HepG2 (cell line): Measurements from ENCODE around the gene NRIP2. TPM values are rescaled to one million over a fixed set of nuclear protein-coding genes. Genes with fewer than 3 reads are reported as not detected.

ENCODE experiments used
- ASH2L ChIP-seq: fragments of 300-600, 200-600 bp; sonication (generic); IDR thresholded peaks from 2 replicates; pipeline ENCODE4 v1.7.0; 2017; ENCODE audit warnings: low read depth, mild to moderate bottlenecking, moderate library complexity, mixed read lengths, low read length; ENCODE audit not compliant: insufficient read length
- BRCA1 ChIP-seq: sonication (generic); formaldehyde crosslinking; IDR thresholded peaks from 2 replicates; pipeline ENCODE4 v1.4.0; 2020; ENCODE audit warnings: missing genetic modification reagents
- EED ChIP-seq: sonication (generic); formaldehyde crosslinking; IDR thresholded peaks from 2 replicates; pipeline ENCODE4 v1.5.0; 2020; ENCODE audit warnings: mild to moderate bottlenecking, missing genetic modification reagents
- HDAC6 ChIP-seq: fragments of 200-600 bp; sonication (generic); IDR thresholded peaks from 2 replicates; pipeline ENCODE4 v1.7.0; 2017; ENCODE audit warnings: mild to moderate bottlenecking, antibody characterized with exemption, low read length, low read depth
- HES4 ChIP-seq: sonication (generic); formaldehyde crosslinking; IDR thresholded peaks from 2 replicates; pipeline ENCODE4 v1.9.0; 2021; ENCODE audit warnings: mild to moderate bottlenecking, missing genetic modification reagents, borderline replicate concordance
- HOMEZ ChIP-seq: IDR thresholded peaks from 2 replicates; pipeline ENCODE4 v1.6.1; 2016; ENCODE audit warnings: low read depth
- IKZF1 ChIP-seq: fragments of 450-650 bp; IDR thresholded peaks from 2 replicates; pipeline ENCODE4 v1.7.1; 2016
- KDM4B ChIP-seq: sonication (generic); formaldehyde crosslinking; IDR thresholded peaks from 2 replicates; pipeline ENCODE4 v1.4.0; 2020; ENCODE audit warnings: missing genetic modification reagents
- MAZ ChIP-seq, 2 experiments: sonication (generic) in 1 of 2; formaldehyde crosslinking in 1 of 2; IDR thresholded peaks; 2 replicates each; pipeline versions ENCODE4 v1.5.0 to v1.6.1; 2012 to 2020; ENCODE audit warnings: low read depth in 2 of 2, mild to moderate bottlenecking in 2 of 2, borderline replicate concordance in 1 of 2, improper control_type of control experiment in 1 of 2, low read length in 1 of 2, missing genetic modification reagents in 1 of 2, moderate library complexity in 1 of 2
- NRL ChIP-seq: sonication (generic); formaldehyde crosslinking; IDR thresholded peaks from 2 replicates; pipeline ENCODE4 v1.5.0; 2020; ENCODE audit warnings: missing genetic modification reagents, mild to moderate bottlenecking, moderate library complexity, borderline replicate concordance
- PITX1 ChIP-seq: sonication (generic); formaldehyde crosslinking; IDR thresholded peaks from 2 replicates; pipeline ENCODE4 v1.5.1; 2020; ENCODE audit warnings: mild to moderate bottlenecking, missing genetic modification reagents
- PRDM10 ChIP-seq: sonication (generic); formaldehyde crosslinking; IDR thresholded peaks from 2 replicates; pipeline ENCODE4 v1.4.0; 2020; ENCODE audit warnings: low read depth, missing genetic modification reagents
- RFXANK ChIP-seq: IDR thresholded peaks from 2 replicates; pipeline ENCODE4 v1.6.1; 2016
- SMAD9 ChIP-seq: sonication (generic); formaldehyde crosslinking; IDR thresholded peaks from 2 replicates; pipeline ENCODE4 v1.5.1; 2020; ENCODE audit warnings: mild to moderate bottlenecking, missing genetic modification reagents
- SMARCE1 ChIP-seq: fragments of 450-650 bp; IDR thresholded peaks from 2 replicates; pipeline ENCODE4 v1.6.1; 2017; ENCODE audit warnings: borderline replicate concordance
- ZFP1 ChIP-seq: IDR thresholded peaks from 2 replicates; pipeline ENCODE4 v1.6.1; 2016
- ZKSCAN1 ChIP-seq: fragments of 150-350 bp; IDR thresholded peaks from 2 replicates; pipeline ENCODE4 v1.6.1; 2014; ENCODE audit warnings: low read length
- ZNF143 ChIP-seq: sonication (generic); formaldehyde crosslinking; IDR thresholded peaks from 2 replicates; pipeline ENCODE4 v1.4.0; 2020; ENCODE audit warnings: missing genetic modification reagents
- ZNF296 ChIP-seq: sonication (generic); formaldehyde crosslinking; conservative IDR thresholded peaks from 2 replicates; pipeline ENCODE4 v1.5.0; 2020; ENCODE audit warnings: mild to moderate bottlenecking, missing genetic modification reagents
- ZNF503 ChIP-seq: sonication (generic); formaldehyde crosslinking; IDR thresholded peaks from 2 replicates; pipeline ENCODE4 v1.4.0; 2020; ENCODE audit warnings: missing genetic modification reagents
- ZNF577 ChIP-seq: sonication (generic); formaldehyde crosslinking; IDR thresholded peaks from 2 replicates; pipeline ENCODE4 v1.4.0; 2020; ENCODE audit warnings: mild to moderate bottlenecking, low read depth, missing genetic modification reagents, borderline replicate concordance
- ZNF768 ChIP-seq: sonication (generic); formaldehyde crosslinking; IDR thresholded peaks from 2 replicates; pipeline ENCODE4 v1.4.0; 2020; ENCODE audit warnings: missing genetic modification reagents
- ZNF83 ChIP-seq: sonication (generic); formaldehyde crosslinking; IDR thresholded peaks from 2 replicates; pipeline ENCODE4 v1.4.0; 2020; ENCODE audit warnings: missing genetic modification reagents, mild to moderate bottlenecking, borderline replicate concordance
- polyA plus RNA-seq, 8 experiments: library from polyadenylated mRNA; depleted of rRNA in 3 of 8; stranded (reverse) in 7 of 8; unstranded in 1 of 8; fragments of >200 nt; fragmentation: Illumina TruSeq in 4 of 8; extraction: Trizol in 4 of 8; gene quantifications; 2 replicates each; pipeline versions ENCODE4 v1.2.1 to v1.2.3, GENCODE V29; 2011 to 2016; ENCODE audit warnings: low read depth in 4 of 8, missing spikeins in 1 of 8, mixed read lengths in 1 of 8; ENCODE audit not compliant: insufficient read depth in 1 of 8
- total RNA-seq, 5 experiments: library from RNA; depleted of rRNA; stranded (reverse); fragments of >200 nt; fragmentation: Illumina TruSeq; extraction: Trizol; gene quantifications; 2 replicates each; pipeline ENCODE4 v1.2.3, GENCODE V29; 2016; ENCODE audit warnings: low read depth in 1 of 5

NRIP2 gene
- total and polyA plus RNA-seq, 2 of the 13 experiments (the other 11 are each of a cell fraction or from before 2014, with no cell fraction given) = not detected

GRCh38 chr12:2812290-2813213 lies 22.3 kb downstream of the NRIP2 start, which contains the start of gene ITFG2 (continued):
- TF ChIP-seq ZNF296 (CRISPR knock-in tag) = 0 out of 2 replicates have a peak, but pooled peaks have one; percentile 82
- no peak for TF ChIP-seq ZNF577 (CRISPR knock-in tag)
- peak; percentile 94; the same call in 1 of the 2 replicates for TF ChIP-seq NRL (CRISPR knock-in tag)
- TF ChIP-seq ZNF83 = no peak
- TF ChIP-seq PITX1 = peak; percentile 88
- no peak for TF ChIP-seq BRCA1 (CRISPR knock-in tag)
- no peak for TF ChIP-seq EED
- TF ChIP-seq KDM4B (CRISPR knock-in tag) = 0 out of 2 replicates have a peak, but pooled peaks have one; percentile 64
- TF ChIP-seq HES4 (CRISPR knock-in tag) = no peak
- TF ChIP-seq ZKSCAN1 = peak; percentile 86; the same call in 1 of the 2 replicates
- peak; percentile 67; the same call in 1 of the 2 replicates for TF ChIP-seq ZNF768
- peak; percentile 68; the same call in 1 of the 2 replicates for TF ChIP-seq ZFP1 (CRISPR knock-in tag)
- no peak for TF ChIP-seq RFXANK (CRISPR knock-in tag)
- TF ChIP-seq ASH2L = peak; percentile 95
- 0 out of 2 replicates have a peak, but pooled peaks have one; percentile 56 for TF ChIP-seq MAZ (IDR thresholded peaks at IDR 0.05; ENCODE audit: borderline replicate concordance, low read depth, low read length)
- TF ChIP-seq MAZ (CRISPR knock-in tag; IDR thresholded peaks at IDR 0.05; ENCODE audit: low read depth) = peak; percentile 74; the same call in 1 of the 2 replicates
- TF ChIP-seq SMARCE1 = no peak
- no peak; the same call in 1 of the 2 replicates for TF ChIP-seq HOMEZ
- peak; percentile 74 for TF ChIP-seq ZNF143 (CRISPR knock-in tag)
- TF ChIP-seq IKZF1 = no peak
- peak; percentile 88 for TF ChIP-seq ZNF503 (CRISPR knock-in tag)
- no peak for TF ChIP-seq HDAC6
- peak; percentile 86 for TF ChIP-seq PRDM10 (CRISPR knock-in tag)
- 0 out of 2 replicates have a peak, but pooled peaks have one; percentile 50 for TF ChIP-seq SMAD9 (CRISPR knock-in tag)
